Peyer's patch (tissue), 4 donors: ENCODE data around the gene NSFL1C. TPM values are rescaled to one million over a fixed set of nuclear protein-coding genes. Genes with fewer than 3 reads are reported as not detected.

Source experiments
- DNase-seq, 3 donors: peaks; one replicate each; pipeline ENCODE4 v3.0.0-alpha.2; 2017 to 2019
- H3K27ac ChIP-seq, 4 donors: fragments of 200-600 bp; sonication (generic); one replicate each; pipeline ENCODE4 v1.5.1; 2016 to 2019
- H3K27me3 ChIP-seq, 2 donors: fragments of 200-600 bp; sonication (generic); one replicate each; pipeline ENCODE4 v1.5.1; 2019
- H3K36me3 ChIP-seq, 3 donors: fragments of 200-600 bp; sonication (generic); one replicate each; pipeline ENCODE4 v1.5.1; 2016 to 2019
- H3K4me1 ChIP-seq, 4 donors: fragments of 200-600 bp; sonication (generic); one replicate each; pipeline ENCODE4 v1.5.1; 2016 to 2019
- H3K4me3 ChIP-seq, 4 donors: fragments of 200-600 bp; sonication (generic); 1 replicate in 3 of 4; 2 replicates in 1 of 4; pipeline ENCODE4 v1.5.1; 2016 to 2019; ENCODE audit warnings: mild to moderate bottlenecking in 1 of 4
- H3K9me3 ChIP-seq, 4 donors: fragments of 200-600 bp; sonication (generic); one replicate each; pipeline ENCODE4 v1.5.1; 2016 to 2019; ENCODE audit warnings: mild to moderate bottlenecking in 1 of 4
- POLR2A ChIP-seq, 2 donors: fragments of 450-650 bp; IDR thresholded peaks; one replicate each; pipeline ENCODE4 v1.5.1; 2017; ENCODE audit warnings: antibody characterized with exemption in 2 of 2, mild to moderate bottlenecking in 2 of 2, moderate library complexity in 2 of 2
- total RNA-seq, 4 donors: library from RNA; depleted of rRNA; stranded (reverse); fragments of >200 nt; gene quantifications; one replicate each; pipeline ENCODE4 v1.1.0, GENCODE V29; 2016
- TF ChIP-seq, protein P1 (sequence below), 6 experiments: fragments of 450-650 bp in 4 of 6; fragments of 200-600 bp in 2 of 6; sonication (generic) in 1 of 6; IDR thresholded peaks; one replicate each; pipeline ENCODE4 v1.5.1; 2017 to 2019; ENCODE audit warnings: antibody characterized with exemption in 6 of 6, mild to moderate bottlenecking in 3 of 6, moderate library complexity in 1 of 6

NSFL1C gene
- total RNA-seq, 4 donors from 2014 or later: 49.9 to 82.5 (median 59.8) TPM

DNA sequence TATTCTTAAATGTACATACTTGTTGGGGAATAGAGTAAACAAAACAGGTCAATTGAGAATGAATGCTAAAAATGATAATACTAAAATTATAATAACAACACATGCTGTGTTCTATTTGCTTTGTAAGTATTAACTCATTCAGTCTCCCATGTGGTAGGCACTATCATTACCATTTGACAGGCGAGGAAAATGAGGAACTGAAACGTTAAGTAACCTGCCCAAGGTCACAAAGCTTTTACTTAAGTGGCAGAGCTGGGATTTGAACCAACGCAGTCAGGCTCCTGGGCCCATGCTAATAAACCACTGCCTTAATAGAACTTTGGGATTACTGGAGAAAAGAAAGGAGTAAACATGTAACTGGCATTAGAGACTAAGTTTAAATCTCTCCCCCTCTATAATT lies 3.8 kb downstream of the NSFL1C start:
- Histone ChIP-seq H3K4me1 (peaks cover 0 to 28% (median 15%) of the 10 kb centered on the region in 4 donors), H3K4me3 (no peak overlapping the region), H3K9me3 (no peaks in the 10 kb centered on the region), H3K27ac (no peak overlapping the region), H3K36me3 (peaks cover 0 to 60% (median 0%) of the 10 kb centered on the region in 3 donors), H3K27me3 (no peaks in the 10 kb centered on the region)
- TF ChIP-seq, protein P1, sequence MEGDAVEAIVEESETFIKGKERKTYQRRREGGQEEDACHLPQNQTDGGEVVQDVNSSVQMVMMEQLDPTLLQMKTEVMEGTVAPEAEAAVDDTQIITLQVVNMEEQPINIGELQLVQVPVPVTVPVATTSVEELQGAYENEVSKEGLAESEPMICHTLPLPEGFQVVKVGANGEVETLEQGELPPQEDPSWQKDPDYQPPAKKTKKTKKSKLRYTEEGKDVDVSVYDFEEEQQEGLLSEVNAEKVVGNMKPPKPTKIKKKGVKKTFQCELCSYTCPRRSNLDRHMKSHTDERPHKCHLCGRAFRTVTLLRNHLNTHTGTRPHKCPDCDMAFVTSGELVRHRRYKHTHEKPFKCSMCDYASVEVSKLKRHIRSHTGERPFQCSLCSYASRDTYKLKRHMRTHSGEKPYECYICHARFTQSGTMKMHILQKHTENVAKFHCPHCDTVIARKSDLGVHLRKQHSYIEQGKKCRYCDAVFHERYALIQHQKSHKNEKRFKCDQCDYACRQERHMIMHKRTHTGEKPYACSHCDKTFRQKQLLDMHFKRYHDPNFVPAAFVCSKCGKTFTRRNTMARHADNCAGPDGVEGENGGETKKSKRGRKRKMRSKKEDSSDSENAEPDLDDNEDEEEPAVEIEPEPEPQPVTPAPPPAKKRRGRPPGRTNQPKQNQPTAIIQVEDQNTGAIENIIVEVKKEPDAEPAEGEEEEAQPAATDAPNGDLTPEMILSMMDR (IDR thresholded peaks at IDR 0.05): no peak
- no peak for TF ChIP-seq POLR2A (IDR thresholded peaks at IDR 0.05)
- DNase-seq: no peak

DNA sequence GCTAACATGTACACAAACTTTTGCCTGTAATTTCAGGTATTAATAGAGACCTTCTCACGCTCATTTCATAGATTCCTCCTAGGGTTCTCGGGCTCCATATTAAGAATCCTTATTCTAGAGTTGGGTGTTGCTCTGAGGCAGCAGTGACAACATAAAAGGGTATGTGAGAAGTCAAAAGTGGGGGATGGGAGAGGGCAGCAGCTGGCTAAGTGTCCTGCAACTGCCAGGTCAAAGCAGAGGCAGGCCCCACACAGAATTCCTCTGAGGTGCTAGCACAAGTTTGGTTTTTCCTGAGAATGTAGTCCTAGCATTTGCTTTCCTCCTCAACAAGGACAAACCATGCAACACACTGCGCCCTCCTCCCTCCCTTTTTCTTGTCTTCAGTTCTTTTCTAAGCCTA lies 4.6 kb downstream of the NSFL1C start:
- Histone ChIP-seq H3K27me3 (no peaks in the 10 kb centered on the region), H3K9me3 (no peaks in the 10 kb centered on the region), H3K4me1 (peaks cover 0 to 24% (median 13%) of the 10 kb centered on the region in 4 donors), H3K4me3 (no peak overlapping the region), H3K36me3 (peaks cover 0 to 69% (median 0%) of the 10 kb centered on the region in 3 donors), H3K27ac (no peak overlapping the region)
- TF ChIP-seq POLR2A (IDR thresholded peaks at IDR 0.05): no peak
- TF ChIP-seq, protein P1 (IDR thresholded peaks at IDR 0.05): no peak
- no peak for DNase-seq

DNA sequence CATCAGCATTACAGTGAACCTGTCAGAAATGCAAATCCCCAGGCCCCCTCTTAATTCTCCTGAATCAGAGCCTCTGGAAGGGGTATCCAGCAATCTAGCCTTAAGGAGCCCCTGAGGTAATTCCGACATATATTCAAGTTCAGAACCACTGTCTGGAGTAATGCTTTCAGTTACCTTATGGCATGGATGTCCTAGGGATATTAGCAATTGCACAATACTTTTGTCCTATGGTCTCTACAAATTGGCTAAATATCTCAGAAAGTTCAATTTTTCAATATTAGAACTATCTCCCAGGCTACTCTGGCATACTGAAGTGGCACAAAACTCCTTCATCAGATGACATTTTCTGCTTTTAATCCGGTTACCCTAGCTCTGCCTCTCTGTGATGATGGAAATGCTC lies 6.4 kb downstream of the NSFL1C start:
- peaks cover 0 to 86% (median 0%) of the 10 kb centered on the region in 3 donors for H3K36me3 ChIP-seq
- no peak for TF ChIP-seq POLR2A (IDR thresholded peaks at IDR 0.05)
- TF ChIP-seq, protein P1 (IDR thresholded peaks at IDR 0.05): no peak
- H3K4me1 ChIP-seq: peaks cover 0 to 15% (median 5%) of the 10 kb centered on the region in 4 donors

DNA sequence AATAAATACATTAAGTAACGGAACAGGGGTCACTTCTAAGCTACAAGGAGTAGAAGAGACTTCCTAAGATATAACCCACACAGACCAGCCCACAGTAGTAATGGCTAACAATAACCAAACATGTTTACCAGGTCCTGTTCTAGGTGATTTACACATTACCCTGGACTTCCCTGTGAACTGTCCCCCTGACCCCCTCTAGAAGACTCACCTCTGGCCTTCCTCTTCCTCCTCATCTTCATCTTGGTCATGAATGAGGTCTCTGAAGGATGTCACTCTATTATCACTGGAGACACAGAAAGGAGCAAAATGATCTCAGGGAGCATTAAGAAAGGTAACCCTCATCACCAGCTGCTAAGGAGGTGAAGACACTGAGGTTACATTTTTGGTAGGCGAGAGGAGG lies 8.7 kb downstream of the NSFL1C start:
- Histone ChIP-seq H3K36me3 (peaks cover 0 to 99% (median 0%) of the 10 kb centered on the region in 3 donors), H3K9me3 (no peaks in the 10 kb centered on the region), H3K4me1 (no peaks in the 10 kb centered on the region), H3K27me3 (no peaks in the 10 kb centered on the region), H3K4me3 (no peak overlapping the region), H3K27ac (no peak overlapping the region)
- TF ChIP-seq POLR2A (IDR thresholded peaks at IDR 0.05): no peak
- TF ChIP-seq, protein P1 (IDR thresholded peaks at IDR 0.05): no peak
- no peak for DNase-seq

More for the DNA sequence above, 6.4 kb downstream of the NSFL1C start:
- Histone ChIP-seq H3K27ac (no peak overlapping the region), H3K9me3 (no peaks in the 10 kb centered on the region), H3K27me3 (no peaks in the 10 kb centered on the region), H3K4me3 (no peak overlapping the region)
- DNase-seq: no peak

DNA sequence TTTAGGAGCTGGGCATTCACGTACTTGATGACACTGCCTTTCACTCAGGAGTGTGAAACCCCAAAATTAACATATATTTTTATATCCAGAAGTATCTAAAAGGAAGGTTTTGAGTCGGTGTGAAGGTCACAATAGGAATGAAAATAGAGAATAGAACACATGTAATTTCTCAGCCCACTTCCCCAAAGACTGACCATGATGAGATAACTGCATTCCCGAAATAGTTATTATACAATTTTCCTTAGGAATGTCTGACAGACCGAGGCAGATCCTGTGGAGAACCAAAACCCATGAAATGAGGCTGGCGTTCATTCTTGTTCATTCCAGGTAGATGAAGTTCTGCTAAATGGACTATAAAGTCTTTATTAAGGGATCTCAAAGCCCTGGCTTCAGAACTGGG lies 10.3 kb downstream of the NSFL1C start:
- no peak overlapping the region for H3K27ac ChIP-seq
- TF ChIP-seq, protein P1 (IDR thresholded peaks at IDR 0.05): no peak
- no peak for TF ChIP-seq POLR2A (IDR thresholded peaks at IDR 0.05)
- peaks cover 0 to 100% (median 0%) of the 10 kb centered on the region in 3 donors for H3K36me3 ChIP-seq
- no peaks in the 10 kb centered on the region for H3K9me3 ChIP-seq
- H3K4me1 ChIP-seq: no peaks in the 10 kb centered on the region
- no peaks in the 10 kb centered on the region for H3K27me3 ChIP-seq
- DNase-seq: no peak
- H3K4me3 ChIP-seq: no peak overlapping the region
